ENCODE results near the gene DNAJC2.

- TF ChIP-seq CTCF (IDR thresholded peaks at IDR 0.05) (no peak), POLR2A (IDR thresholded peaks at IDR 0.05) (peak; percentile 63 to 89 (median 85))
These were observed at the start of gene DNAJC2 for GRCh38 chr7:103344453-103345149.

Measured in body of pancreas (tissue), 4 donors.